Ovary (tissue), 3 donors: ENCODE results near the gene MRTFA.

Experiments used
- EP300 ChIP-seq: sonication (generic); formaldehyde crosslinking; IDR thresholded peaks from one replicate; pipeline ENCODE4 v1.6.1; 2017; ENCODE audit warnings: antibody characterized with exemption
- POLR2A ChIP-seq: fragments of 450-650 bp; IDR thresholded peaks from one replicate; pipeline ENCODE4 v1.6.1; 2017; ENCODE audit warnings: antibody characterized with exemption, mild to moderate bottlenecking, moderate library complexity
- TF ChIP-seq, protein P1 (sequence below), 3 donors: fragments of 450-650 bp in 2 of 3; fragments of 200-600 bp in 1 of 3; IDR thresholded peaks; one replicate each; pipeline versions ENCODE4 v1.5.1 to v1.8.0; 2016 to 2022; ENCODE audit warnings: antibody characterized with exemption in 3 of 3, mild to moderate bottlenecking in 1 of 3
- donor health status: DM: no; HTN: no; CAD: no.

DNA sequence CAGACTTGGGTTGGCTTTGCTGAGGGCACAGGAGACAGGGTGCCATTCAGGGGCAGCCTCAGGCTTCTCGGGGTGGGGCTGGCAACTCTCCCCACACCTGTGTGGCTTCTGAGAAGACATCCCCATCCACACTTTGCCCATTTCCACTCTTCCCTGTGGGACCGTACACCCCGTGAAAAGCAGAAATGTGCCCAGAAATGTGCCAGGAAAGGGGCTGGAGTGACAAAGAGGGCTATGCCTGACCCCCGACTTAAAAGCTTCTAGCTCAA, 215.5 kb downstream of the MRTFA start:
- TF ChIP-seq, protein P1, sequence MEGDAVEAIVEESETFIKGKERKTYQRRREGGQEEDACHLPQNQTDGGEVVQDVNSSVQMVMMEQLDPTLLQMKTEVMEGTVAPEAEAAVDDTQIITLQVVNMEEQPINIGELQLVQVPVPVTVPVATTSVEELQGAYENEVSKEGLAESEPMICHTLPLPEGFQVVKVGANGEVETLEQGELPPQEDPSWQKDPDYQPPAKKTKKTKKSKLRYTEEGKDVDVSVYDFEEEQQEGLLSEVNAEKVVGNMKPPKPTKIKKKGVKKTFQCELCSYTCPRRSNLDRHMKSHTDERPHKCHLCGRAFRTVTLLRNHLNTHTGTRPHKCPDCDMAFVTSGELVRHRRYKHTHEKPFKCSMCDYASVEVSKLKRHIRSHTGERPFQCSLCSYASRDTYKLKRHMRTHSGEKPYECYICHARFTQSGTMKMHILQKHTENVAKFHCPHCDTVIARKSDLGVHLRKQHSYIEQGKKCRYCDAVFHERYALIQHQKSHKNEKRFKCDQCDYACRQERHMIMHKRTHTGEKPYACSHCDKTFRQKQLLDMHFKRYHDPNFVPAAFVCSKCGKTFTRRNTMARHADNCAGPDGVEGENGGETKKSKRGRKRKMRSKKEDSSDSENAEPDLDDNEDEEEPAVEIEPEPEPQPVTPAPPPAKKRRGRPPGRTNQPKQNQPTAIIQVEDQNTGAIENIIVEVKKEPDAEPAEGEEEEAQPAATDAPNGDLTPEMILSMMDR (IDR thresholded peaks at IDR 0.05): no peak
- TF ChIP-seq POLR2A (no peak), EP300 (no peak)
